H1 (cell line): Measurements from ENCODE around the gene AGXT2. TPM values are rescaled to one million over a fixed set of nuclear protein-coding genes. Genes with fewer than 3 reads are reported as not detected.
A peak's percentile ranks its signal among the peaks of the same experiment; 100 is the strongest.

Source experiments
- CTCF ChIA-PET: fragments of 300-600 bp; sonication (Branson Sonifier 250); formaldehyde crosslinking; loops from one replicate; lab custom pipeline; 2021; ENCODE audit not compliant: partially characterized antibody; lab: Charles Lee
- POLR2A ChIA-PET: fragments of 300-600 bp; sonication (Branson Sonifier 250); formaldehyde crosslinking; loops from one replicate; lab custom pipeline; 2021; ENCODE audit warnings: inconsistent platforms; ENCODE audit not compliant: partially characterized antibody; lab: Charles Lee
- DNase-seq, 2 experiments: peaks; one replicate each; pipeline versions ENCODE4 v3.0.0 to v3.0.0-alpha.2; 2010 to 2022; ENCODE audit warnings: low spot score in 2 of 2, low read depth in 1 of 2, mixed read lengths in 1 of 2
- FAIRE-seq: peaks from 2 replicates; lab custom pipeline; 2011; peaks lifted over from hg19 to GRCh38; lab: Jason Lieb, UNC
- H2AFZ ChIP-seq: 2 replicates; pipeline ENCODE4 v1.8.1; 2012; ENCODE audit warnings: low read length, inconsistent platforms
- H2AK5ac ChIP-seq: 2 replicates; pipeline ENCODE4 v1.6.1; 2013; ENCODE audit warnings: low read depth, low read length
- H2BK120ac ChIP-seq: replicated peaks from 2 replicates; pipeline ENCODE3; 2013; ENCODE audit warnings: low read depth, low read length, inconsistent platforms
- H2BK12ac ChIP-seq: 2 replicates; pipeline ENCODE4 v1.6.1; 2013; ENCODE audit warnings: low read depth, low read length
- H2BK15ac ChIP-seq: 2 replicates; pipeline ENCODE4 v1.6.1; 2013; ENCODE audit warnings: low read length
- H2BK20ac ChIP-seq: 2 replicates; pipeline ENCODE4 v1.6.1; 2013; ENCODE audit warnings: low read length
- H2BK5ac ChIP-seq: 2 replicates; pipeline ENCODE4 v1.6.1; 2013; ENCODE audit warnings: low read depth, low read length
- H3K14ac ChIP-seq: 2 replicates; pipeline ENCODE4 v1.6.1; 2013; ENCODE audit warnings: inconsistent platforms; ENCODE audit not compliant: insufficient read length
- H3K18ac ChIP-seq: 2 replicates; pipeline ENCODE4 v1.6.1; 2013; ENCODE audit warnings: low read length; ENCODE audit errors: extremely low read depth
- H3K23ac ChIP-seq: 2 replicates; pipeline ENCODE4 v1.6.1; 2013; ENCODE audit warnings: inconsistent platforms; ENCODE audit not compliant: insufficient read length
- H3K23me2 ChIP-seq: 2 replicates; pipeline ENCODE4 v1.6.1; 2013; ENCODE audit warnings: low read depth, low read length
- H3K27ac ChIP-seq: 2 replicates; pipeline ENCODE4 v1.6.1; 2011; ENCODE audit warnings: low read depth, low read length, inconsistent platforms
- H3K27me3 ChIP-seq, 4 experiments: replicated peaks in 1 of 4; 1 replicate in 1 of 4; 2 replicates in 3 of 4; pipeline versions ENCODE4 v1.6.1 to v1.8.1; 2011 to 2013; ENCODE audit warnings: low read length in 3 of 4, mild to moderate bottlenecking in 3 of 4, inconsistent platforms in 2 of 4, mixed read lengths in 2 of 4, moderate library complexity in 1 of 4; ENCODE audit not compliant: control insufficient read depth in 3 of 4, insufficient read depth in 3 of 4; ENCODE audit errors: extremely low read depth in 1 of 4
- H3K36me3 ChIP-seq, 4 experiments: 2 replicates each; pipeline versions ENCODE4 v1.6.1 to v1.8.1; 2011 to 2013; ENCODE audit warnings: mild to moderate bottlenecking in 4 of 4, low read length in 3 of 4, moderate library complexity in 2 of 4, control low read depth in 1 of 4, inconsistent platforms in 1 of 4; ENCODE audit not compliant: insufficient read depth in 4 of 4, control insufficient read depth in 2 of 4
- H3K4ac ChIP-seq: replicated peaks from 2 replicates; pipeline ENCODE3; 2013; ENCODE audit warnings: low read length, low read depth, mixed read lengths, inconsistent platforms; ENCODE audit not compliant: insufficient read length
- H3K4me1 ChIP-seq, 4 experiments: replicated peaks in 1 of 4; 1 replicate in 1 of 4; 2 replicates in 3 of 4; pipeline versions ENCODE4 v1.6.1 to v1.8.1; 2011 to 2013; ENCODE audit warnings: low read length in 3 of 4, inconsistent platforms in 2 of 4, mixed read lengths in 1 of 4; ENCODE audit not compliant: insufficient read depth in 4 of 4, control insufficient read depth in 3 of 4
- H3K4me2 ChIP-seq, 2 experiments: 2 replicates each; pipeline versions ENCODE4 v1.6.1 to v1.8.1; 2011 to 2013; ENCODE audit warnings: low read depth in 2 of 2, low read length in 2 of 2, control low read depth in 1 of 2, inconsistent platforms in 1 of 2, mild to moderate bottlenecking in 1 of 2; ENCODE audit not compliant: insufficient read depth in 1 of 2
- H3K4me3 ChIP-seq, 4 experiments: fragments of 200-600, 300-600 bp in 1 of 4; sonication (generic), shearing (Covaris generic), sonication (Bioruptor Twin) in 1 of 4; 2 replicates each; pipeline versions ENCODE4 v1.5.1 to v1.8.1; 2011 to 2016; ENCODE audit warnings: low read length in 4 of 4, low read depth in 3 of 4, control low read depth in 2 of 4, inconsistent platforms in 2 of 4, mild to moderate bottlenecking in 2 of 4, mixed read lengths in 1 of 4, moderate library complexity in 1 of 4; ENCODE audit not compliant: insufficient read depth in 2 of 4; ENCODE audit errors: extremely low read depth in 1 of 4
- H3K56ac ChIP-seq: replicated peaks from 2 replicates; pipeline ENCODE3; 2013; ENCODE audit warnings: low read depth, mild to moderate bottlenecking, mixed read lengths, low read length, inconsistent platforms; ENCODE audit not compliant: insufficient read length
- H3K79me1 ChIP-seq: 2 replicates; pipeline ENCODE4 v1.6.1; 2013; ENCODE audit warnings: low read depth, low read length, control low read depth
- H3K79me2 ChIP-seq, 2 experiments: 2 replicates each; pipeline versions ENCODE4 v1.6.1 to v1.8.1; 2012 to 2013; ENCODE audit warnings: low read length in 2 of 2, mild to moderate bottlenecking in 2 of 2, inconsistent platforms in 1 of 2; ENCODE audit not compliant: insufficient read depth in 2 of 2, control insufficient read depth in 1 of 2
- H3K9ac ChIP-seq, 4 experiments: replicated peaks in 1 of 4; 1 replicate in 1 of 4; 2 replicates in 3 of 4; pipeline versions ENCODE4 v1.6.1 to v1.8.1; 2011 to 2013; ENCODE audit warnings: low read depth in 3 of 4, low read length in 3 of 4, control low read depth in 2 of 4, mild to moderate bottlenecking in 2 of 4, moderate library complexity in 2 of 4, inconsistent platforms in 1 of 4; ENCODE audit errors: extremely low read depth in 1 of 4
- H3K9me3 ChIP-seq, 2 experiments: 2 replicates each; pipeline versions ENCODE4 v1.6.1 to v1.8.1; 2012 to 2013; ENCODE audit warnings: mild to moderate bottlenecking in 2 of 2, moderate library complexity in 2 of 2, control low read depth in 1 of 2, inconsistent platforms in 1 of 2, low read depth in 1 of 2, low read length in 1 of 2, mixed read lengths in 1 of 2; ENCODE audit not compliant: insufficient read depth in 2 of 2
- H4K20me1 ChIP-seq, 2 experiments: replicated peaks in 1 of 2; 2 replicates each; pipeline versions ENCODE3 to v1.8.1; 2011 to 2013; ENCODE audit warnings: inconsistent platforms in 2 of 2, low read length in 2 of 2, mild to moderate bottlenecking in 1 of 2; ENCODE audit not compliant: insufficient read depth in 2 of 2, control insufficient read depth in 1 of 2
- H4K5ac ChIP-seq: 2 replicates; pipeline ENCODE4 v1.6.1; 2013; ENCODE audit warnings: low read length, low read depth, mixed read lengths, inconsistent platforms; ENCODE audit not compliant: insufficient read length
- H4K8ac ChIP-seq: 2 replicates; pipeline ENCODE4 v1.8.0; 2013; ENCODE audit warnings: mild to moderate bottlenecking, moderate library complexity, low read length, inconsistent platforms; ENCODE audit not compliant: insufficient read depth; ENCODE audit errors: extremely low read depth
- H4K91ac ChIP-seq: replicated peaks from 2 replicates; pipeline ENCODE3; 2013; ENCODE audit warnings: low read length, mixed read lengths, inconsistent platforms; ENCODE audit not compliant: insufficient read length
- ATF3 ChIP-seq: IDR thresholded peaks from 2 replicates; pipeline ENCODE4 v1.6.1; 2011; ENCODE audit warnings: low read depth, mild to moderate bottlenecking, low read length; ENCODE audit not compliant: insufficient read depth
- CBX8 ChIP-seq: fragments of 300-800, 300-1000 bp; sonication (generic); IDR thresholded peaks from 2 replicates; pipeline ENCODE4 v1.7.1; 2016; ENCODE audit warnings: low read depth, low read length, borderline replicate concordance
- CHD2 ChIP-seq: IDR thresholded peaks from 2 replicates; pipeline ENCODE4 v1.6.1; 2012; ENCODE audit warnings: low read length, improper control_type of control experiment
- CTBP2 ChIP-seq: IDR thresholded peaks from 2 replicates; pipeline ENCODE4 v1.7.0; 2011; ENCODE audit warnings: borderline replicate concordance, mild to moderate bottlenecking, moderate library complexity, mixed read lengths, low read length; ENCODE audit not compliant: insufficient read depth, insufficient read length
- EZH2 ChIP-seq: fragments of 200-600 bp; sonication (generic); IDR thresholded peaks from 2 replicates; pipeline ENCODE4 v1.7.1; 2012; ENCODE audit warnings: low read depth, mild to moderate bottlenecking, moderate library complexity, low read length, inconsistent platforms; ENCODE audit not compliant: severe bottlenecking
- JUN ChIP-seq: IDR thresholded peaks from 2 replicates; pipeline ENCODE4 v1.6.1; 2011; ENCODE audit warnings: low read depth, mild to moderate bottlenecking, improper control_type of control experiment, low read length
- KDM4A ChIP-seq: IDR thresholded peaks from one replicate; pipeline ENCODE4 v1.7.1; 2012; ENCODE audit warnings: low read depth, mild to moderate bottlenecking, moderate library complexity, low read length, inconsistent platforms; ENCODE audit not compliant: severe bottlenecking
- NRF1 ChIP-seq: IDR thresholded peaks from 2 replicates; pipeline ENCODE4 v1.6.1; 2011; ENCODE audit warnings: mild to moderate bottlenecking, low read depth, low read length, improper control_type of control experiment
- POLR2A ChIP-seq, 2 experiments: IDR thresholded peaks; 1 replicate in 1 of 2; 2 replicates in 1 of 2; pipeline ENCODE4 v1.6.1; 2011; ENCODE audit warnings: low read depth in 2 of 2, low read length in 2 of 2, mild to moderate bottlenecking in 2 of 2; ENCODE audit errors: control extremely low read depth in 1 of 2
- SIX5 ChIP-seq: IDR thresholded peaks from 2 replicates; pipeline ENCODE4 v1.6.1; 2011; ENCODE audit warnings: mild to moderate bottlenecking, low read depth, low read length
- WGBS, 2 experiments: shearing (Covaris generic) in 1 of 2; methylation state at CpG; one replicate each; pipeline versions ENCODE4 v1.1.6 to v1.1.7; 2013 to 2015; ENCODE audit warnings: low lambda C conversion rate in 2 of 2, mixed read lengths in 2 of 2, inconsistent platforms in 1 of 2, low coverage in 1 of 2, missing lambda C conversion rate in 1 of 2; ENCODE audit not compliant: insufficient replicate concordance in 2 of 2, insufficient coverage in 1 of 2, insufficient read length in 1 of 2; ENCODE audit errors: extremely low coverage in 1 of 2, missing lambda C conversion rate in 1 of 2; 5-methylcytosine and 5-hydroxymethylcytosine counted together
- long read RNA-seq, 2 experiments: library from RNA in 1 of 2; library from capped mRNA in 1 of 2; stranded (forward); transcript quantifications; one replicate each; pipeline ENCODE4 v2.0.0, GENCODE V29; 2021; ENCODE audit warnings: inconsistent platforms in 1 of 2
- polyA minus RNA-seq, 3 experiments: library from RNA; depleted of rRNA, polyadenylated mRNA; stranded (reverse); fragments of >200 nt; gene quantifications; 1 replicate in 2 of 3; 2 replicates in 1 of 3; pipeline ENCODE4 v1.2.3, GENCODE V29; 2011
- polyA plus RNA-seq, 7 experiments: library from polyadenylated mRNA; depleted of rRNA in 3 of 7; stranded (reverse) in 5 of 7; unstranded in 2 of 7; fragments of >200 nt in 5 of 7; fragments of 200-250 nt in 2 of 7; gene quantifications; 1 replicate in 5 of 7; 2 replicates in 1 of 7; 4 replicates in 1 of 7; pipeline versions ENCODE4 v1.2.1 to v1.2.3, GENCODE V29; 2011 to 2013; ENCODE audit warnings: missing spikeins in 2 of 7, mixed read lengths in 2 of 7
- total RNA-seq: library from RNA; stranded (reverse); fragmentation: NEBNext Ultra II Directional; extraction: Animal tissue kit (Norgen Biotek cat#: 25700); gene quantifications from 2 replicates; pipeline ENCODE4 v1.2.1, GENCODE V29; 2021

AGXT2 gene
- total RNA-seq = not detected in 2 replicates
- not detected in 2 replicates for polyA plus RNA-seq (2011; rRNA removed)
- not detected for polyA plus RNA-seq (2011; cell fraction: cytosol; rRNA removed)
- not detected for polyA plus RNA-seq (2011; cell fraction: nucleus; rRNA removed)
- polyA plus RNA-seq (2012, experiment 1 of 2) = not detected in 4 replicates
- not detected for polyA plus RNA-seq (2012, experiment 2 of 2)
- not detected for polyA plus RNA-seq (2013, experiment 1 of 2)
- polyA plus RNA-seq (2013, experiment 2 of 2) = not detected
- polyA minus RNA-seq (2011; rRNA and poly(A)+ RNA removed) = not detected in 2 replicates
- polyA minus RNA-seq (2011; cell fraction: cytosol; rRNA and poly(A)+ RNA removed) = not detected
- not detected for polyA minus RNA-seq (2011; cell fraction: nucleus; rRNA and poly(A)+ RNA removed)
- long read RNA-seq, experiment 1 = 0 reads
- long read RNA-seq, experiment 2 = 0 reads

GRCh38 chr5:35047785-35048404, at the start of gene AGXT2:
Gene AGXT2 (minus strand): TSS chr5:35047949. CDS start chr5:35047892, 57 bp downstream.
- Histone ChIP-seq H3K9ac (no peak within 1 kb of the TSS), H3K56ac (no peak within 1 kb of the TSS), H2BK12ac (no peak within 1 kb of the TSS), H2BK20ac (no peak within 1 kb of the TSS), H4K91ac (no peak within 1 kb of the TSS), H2BK120ac (no peak within 1 kb of the TSS), H2AK5ac (no peak within 1 kb of the TSS), H4K8ac (no peak within 1 kb of the TSS), H3K79me1 (no peaks in the 10 kb centered on the region), H3K36me3 (no peaks in the 10 kb centered on the region), H4K20me1 (no peaks in the 10 kb centered on the region), H3K23ac (no peak within 1 kb of the TSS), H2AFZ (0 out of 2 replicates have a peak within 1 kb of the TSS, but pooled peaks have one; percentile 65), H3K4me1 (no peaks in the 10 kb centered on the region), H3K4ac (no peak within 1 kb of the TSS), H3K27me3 (peaks cover 0 to 1% (median 0%) of the 10 kb centered on the region in 4 experiments; a peak in 1 of 7 replicates), H3K9me3 (no peaks in the 10 kb centered on the region), H2BK15ac (no peak within 1 kb of the TSS), H3K79me2 (no peaks in the 10 kb centered on the region), H3K18ac (no peak within 1 kb of the TSS; the same call in 1 of the 2 replicates), H3K27ac (no peak within 1 kb of the TSS), H4K5ac (no peak within 1 kb of the TSS), H3K4me3 (no peak within 1 kb of the TSS), H3K23me2 (no peaks in the 10 kb centered on the region), H3K14ac (no peak within 1 kb of the TSS), H2BK5ac (no peak within 1 kb of the TSS), H3K4me2 (no peak within 1 kb of the TSS)
- 90 to 100% methylated on average over 2 to 8 of the region's 8 CpGs for WGBS, 2 experiments
- ChIA-PET POLR2A (interaction anchor here (0.6 kb wide), 1 partner anchor 569 kb away, joined by 3 read pairs; no protein-coding TSS in a partner anchor), CTCF (interaction anchor here (0.6 to 0.7 kb wide), 2 partner anchors 17 to 26 kb away, joined by 3 read pairs; no protein-coding TSS in a partner anchor)
- FAIRE-seq = no peak
- DNase-seq = no peak
- TF ChIP-seq EZH2 (no peak), CTBP2 (no peak), NRF1 (no peak), JUN (no peak), CBX8 (no peak), CHD2 (no peak), KDM4A (no peak), SIX5 (no peak), POLR2A (IDR thresholded peaks at IDR 0.05; ENCODE audit: control extremely low read depth in 1 of 2, low read depth in 2 of 2, low read length in 2 of 2) (no peak), ATF3 (no peak)
